HepG2 (cell line): Measurements from ENCODE around the gene AUH. TPM values are rescaled to one million over a fixed set of nuclear protein-coding genes. Genes with fewer than 3 reads are reported as not detected.

Source experiments
- ATAC-seq: fragments of 200-7000 bp; cut with Tn5 transposase; 3 replicates; pipeline ENCODE4 v1.9.1; 2020; ENCODE audit warnings: mild to moderate bottlenecking, moderate library complexity
- BruUV-seq: library from RNA; stranded (reverse); fragments of 400-500 nt; replicated peaks from 2 replicates; lab custom pipeline; 2021; lab: Mats Ljungman, UMichigan
- CTCF ChIA-PET: fragments of 300-600 bp; formaldehyde crosslinking; extraction: SDS; loops from one replicate; lab custom pipeline; 2021; ENCODE audit warnings: low total read pairs, inconsistent platforms, low intra/inter-chr PET ratio; lab: Yijun Ruan, JAX
- POLR2A ChIA-PET: fragments of 350-600 bp; sonication (Branson Sonifier 250); formaldehyde crosslinking; loops from one replicate; lab custom pipeline; 2020; ENCODE audit warnings: antibody characterized with exemption, inconsistent platforms; lab: Yijun Ruan, JAX
- DNase-seq: peaks from one replicate; pipeline ENCODE4 v3.0.0-alpha.2; 2015; ENCODE audit warnings: low spot score
- FAIRE-seq: peaks from 3 replicates; lab custom pipeline; 2011; peaks lifted over from hg19 to GRCh38; lab: Jason Lieb, UNC
- H2AFZ ChIP-seq: one replicate; pipeline ENCODE4 v1.6.1; 2011; ENCODE audit warnings: low read length, inconsistent platforms
- H3K27ac ChIP-seq: fragments of 300-600 bp; 3 replicates; pipeline ENCODE4 v1.8.0; 2011; ENCODE audit warnings: mixed run types, mild to moderate bottlenecking, mixed read lengths, low read length, inconsistent platforms; ENCODE audit not compliant: insufficient read depth; ENCODE audit errors: extremely low read length
- H3K27me3 ChIP-seq, 2 experiments: fragments of 200-600 bp in 1 of 2; 2 replicates in 1 of 2; 3 replicates in 1 of 2; pipeline versions ENCODE4 v1.6.0 to v1.8.0; 2011; ENCODE audit warnings: low read length in 2 of 2, mild to moderate bottlenecking in 2 of 2, moderate library complexity in 2 of 2, inconsistent platforms in 1 of 2; ENCODE audit not compliant: insufficient read depth in 2 of 2, control insufficient read depth in 1 of 2
- H3K36me3 ChIP-seq, 2 experiments: fragments of 200-600 bp in 1 of 2; replicated peaks in 1 of 2; 2 replicates in 1 of 2; 3 replicates in 1 of 2; pipeline versions ENCODE4 v1.5.1 to v1.8.0; 2011; ENCODE audit warnings: low read length in 2 of 2, inconsistent platforms in 1 of 2; ENCODE audit not compliant: insufficient read depth in 2 of 2, control insufficient read depth in 1 of 2
- H3K4me1 ChIP-seq: 2 replicates; pipeline ENCODE4 v1.5.1; 2012; ENCODE audit warnings: low read length, inconsistent platforms; ENCODE audit not compliant: insufficient read depth
- H3K4me2 ChIP-seq: 2 replicates; pipeline ENCODE4 v1.6.0; 2011; ENCODE audit warnings: low read depth, low read length, inconsistent platforms
- H3K4me3 ChIP-seq, 3 experiments: fragments of 200-600 bp in 1 of 3; sonication (generic), shearing (Covaris generic) in 1 of 3; replicated peaks in 1 of 3; 2 replicates each; pipeline ENCODE4 v1.5.1; 2011 to 2016; ENCODE audit warnings: low read length in 3 of 3, inconsistent platforms in 2 of 3, low read depth in 2 of 3, mild to moderate bottlenecking in 2 of 3, control low read depth in 1 of 3, mixed read lengths in 1 of 3; ENCODE audit not compliant: insufficient read depth in 1 of 3
- H3K79me2 ChIP-seq: one replicate; pipeline ENCODE4 v1.6.1; 2011; ENCODE audit warnings: low read length, inconsistent platforms; ENCODE audit not compliant: insufficient read depth
- H3K9ac ChIP-seq: 2 replicates; pipeline ENCODE4 v1.6.0; 2011; ENCODE audit warnings: mild to moderate bottlenecking, low read depth, low read length, inconsistent platforms; ENCODE audit not compliant: insufficient read depth
- H3K9me3 ChIP-seq: 2 replicates; pipeline ENCODE4 v1.5.1; 2012; ENCODE audit warnings: mild to moderate bottlenecking, low read length
- H4K20me1 ChIP-seq: 2 replicates; pipeline ENCODE4 v1.6.0; 2011; ENCODE audit warnings: inconsistent platforms, mild to moderate bottlenecking, low read length, moderate library complexity; ENCODE audit not compliant: insufficient read depth
- AKAP8 ChIP-seq: sonication (generic); formaldehyde crosslinking; IDR thresholded peaks from 2 replicates; pipeline ENCODE4 v1.5.1; 2020; ENCODE audit warnings: mild to moderate bottlenecking, missing genetic modification reagents
- CEBPB ChIP-seq: IDR thresholded peaks from 2 replicates; pipeline ENCODE4 v1.6.1; 2011; ENCODE audit warnings: low read depth, low read length, improper control_type of control experiment, borderline replicate concordance
- GLMP ChIP-seq: sonication (generic); formaldehyde crosslinking; IDR thresholded peaks from 2 replicates; pipeline ENCODE4 v1.9.0; 2021; ENCODE audit warnings: missing genetic modification reagents, mild to moderate bottlenecking, borderline replicate concordance
- HNRNPK ChIP-seq: fragments of 200-400 bp; formaldehyde crosslinking; IDR thresholded peaks from 2 replicates; pipeline ENCODE4 v1.6.1; 2018; ENCODE audit warnings: low read length, low read depth, moderate library complexity, mild to moderate bottlenecking; ENCODE audit not compliant: poor library complexity, severe bottlenecking
- HOXA5 ChIP-seq: sonication (generic); formaldehyde crosslinking; IDR thresholded peaks from 2 replicates; pipeline ENCODE4 v1.4.0; 2020; ENCODE audit warnings: missing genetic modification reagents
- IRF2 ChIP-seq: IDR thresholded peaks from 2 replicates; pipeline ENCODE4 v1.6.1; 2018; ENCODE audit warnings: missing genetic modification reagents, missing compliant biosample characterization
- MAF1 ChIP-seq: sonication (generic); formaldehyde crosslinking; IDR thresholded peaks from 2 replicates; pipeline ENCODE4 v1.5.0; 2020; ENCODE audit warnings: missing genetic modification reagents, borderline replicate concordance
- RAD21 ChIP-seq: fragments of 450-650 bp; formaldehyde crosslinking; IDR thresholded peaks from 2 replicates; pipeline ENCODE4 v1.5.0; 2020; ENCODE audit warnings: mild to moderate bottlenecking
- SNRNP70 ChIP-seq: fragments of 200-400 bp; formaldehyde crosslinking; IDR thresholded peaks from 2 replicates; pipeline ENCODE4 v1.6.1; 2017; ENCODE audit warnings: mild to moderate bottlenecking, low read depth, low read length, moderate library complexity
- ZBTB21 ChIP-seq: sonication (generic); formaldehyde crosslinking; IDR thresholded peaks from 2 replicates; pipeline ENCODE4 v1.4.0; 2020; ENCODE audit warnings: missing genetic modification reagents
- ZBTB8A ChIP-seq: sonication (generic); formaldehyde crosslinking; IDR thresholded peaks from 2 replicates; pipeline ENCODE4 v1.4.0; 2020; ENCODE audit warnings: mild to moderate bottlenecking, low read depth, missing genetic modification reagents, borderline replicate concordance
- ZNF30 ChIP-seq: sonication (generic); formaldehyde crosslinking; IDR thresholded peaks from 2 replicates; pipeline ENCODE4 v1.5.0; 2020; ENCODE audit warnings: mild to moderate bottlenecking, missing genetic modification reagents
- ZNF7 ChIP-seq: IDR thresholded peaks from 2 replicates; pipeline ENCODE4 v1.6.1; 2016; ENCODE audit warnings: missing biosample characterization, missing genetic modification reagents
- ZNF816 ChIP-seq: sonication (generic); formaldehyde crosslinking; IDR thresholded peaks from 2 replicates; pipeline ENCODE4 v1.8.0; 2022; ENCODE audit warnings: missing genetic modification reagents, mild to moderate bottlenecking, borderline replicate concordance
- WGBS: methylation state at CpG from one replicate; pipeline ENCODE4 v1.1.6; 2017; ENCODE audit warnings: low lambda C conversion rate; 5-methylcytosine and 5-hydroxymethylcytosine counted together
- in situ Hi-C: cut with HindIII; loops from 2 replicates; pipeline ENCODE4 v1.10.0; 2017; ENCODE audit warnings: low pct_unique_long_range_greater_than_20kb; ENCODE audit not compliant: extremely low pct_ligation_motif_present
- intact Hi-C: fragments of 100-400 bp; cut with micrococcal nuclease; formaldehyde crosslinking; loops from one replicate; pipeline ENCODE4 v1.10.0; 2022; ENCODE audit not compliant: unreplicated experiment
- polyA plus RNA-seq, 8 experiments: library from polyadenylated mRNA; depleted of rRNA in 3 of 8; stranded (reverse) in 7 of 8; unstranded in 1 of 8; fragments of >200 nt; fragmentation: Illumina TruSeq in 4 of 8; extraction: Trizol in 4 of 8; gene quantifications; 2 replicates each; pipeline versions ENCODE4 v1.2.1 to v1.2.3, GENCODE V29; 2011 to 2016; ENCODE audit warnings: low read depth in 4 of 8, missing spikeins in 1 of 8, mixed read lengths in 1 of 8; ENCODE audit not compliant: insufficient read depth in 1 of 8
- total RNA-seq, 5 experiments: library from RNA; depleted of rRNA; stranded (reverse); fragments of >200 nt; fragmentation: Illumina TruSeq; extraction: Trizol; gene quantifications; 2 replicates each; pipeline ENCODE4 v1.2.3, GENCODE V29; 2016; ENCODE audit warnings: low read depth in 1 of 5

AUH gene
- total and polyA plus RNA-seq, 2 of the 13 experiments (the other 11 are each of a cell fraction or from before 2014, with no cell fraction given): 25.8 to 31.9 TPM

GRCh38 chr9:91271156-91271555, 90.6 kb downstream of the AUH start (continued):
- TF ChIP-seq SNRNP70: no peak
- no peak for TF ChIP-seq ZNF7 (CRISPR knock-in tag)
- TF ChIP-seq ZBTB21 (CRISPR knock-in tag): no peak
- no peak for TF ChIP-seq HNRNPK
- TF ChIP-seq AKAP8 (CRISPR knock-in tag): no peak
- no peak for TF ChIP-seq CEBPB
- no peak for TF ChIP-seq MAF1 (CRISPR knock-in tag)
- TF ChIP-seq IRF2: no peak
- TF ChIP-seq RAD21: no peak
- TF ChIP-seq HOXA5: no peak
- TF ChIP-seq ZBTB8A (CRISPR knock-in tag): no peak

GRCh38 chr9:91269907-91270491, 91.7 kb downstream of the AUH start:
- H3K27ac ChIP-seq: no peak overlapping the region
- no peak for FAIRE-seq
- no peak for TF ChIP-seq GLMP (CRISPR knock-in tag)
- no peak for TF ChIP-seq ZNF816 (CRISPR knock-in tag)
- no peak for TF ChIP-seq ZNF30 (CRISPR knock-in tag)
- no peak overlapping the region for H2AFZ ChIP-seq
- in situ Hi-C loops (no loop called here), intact Hi-C loops (no loop called here)
- no peaks in the 10 kb centered on the region for H4K20me1 ChIP-seq
- H3K9ac ChIP-seq: no peak overlapping the region
- no peaks in the 10 kb centered on the region for H3K9me3 ChIP-seq
- 83% methylated on average over 2 of the region's 2 CpGs for WGBS
- H3K27me3 ChIP-seq: no peaks in the 10 kb centered on the region
- no peak for DNase-seq
- H3K4me2 ChIP-seq: no peak overlapping the region
- H3K4me3 ChIP-seq: no peak overlapping the region
- H3K36me3 ChIP-seq: peaks cover 0 to 2% of the 10 kb centered on the region in 2 experiments; a peak in 1 of 5 replicates
- H3K4me1 ChIP-seq: 0 out of 2 replicates have a peak, but pooled peaks cover 5% of the 10 kb centered on the region
- ChIA-PET CTCF (no interaction called here), POLR2A (no interaction called here)
- ATAC-seq: no peak
- no TSS peak for BruUV-seq
- no peaks in the 10 kb centered on the region for H3K79me2 ChIP-seq
